IPS-NIHi7 (cell line): Measurements from ENCODE around the gene PROX1.

Experiments
- DNase-seq: peaks from one replicate; pipeline ENCODE4 v3.0.0; 2012; ENCODE audit warnings: mixed read lengths; ENCODE audit errors: extremely low spot score

PROX1 gene

GRCh38 chr1:213999732-214000131, 12.0 kb downstream of the PROX1 start:
- DNase-seq, result no peak

- DNase-seq, result no peak
Observed at GRCh38 chr1:214002060-214002459, 14.3 kb downstream of the PROX1 start.

- no peak for DNase-seq
Observed at GRCh38 chr1:214002472-214002871, 14.7 kb downstream of the PROX1 start.

GRCh38 chr1:214003233-214003632, 15.5 kb downstream of the PROX1 start:
- DNase-seq, result no peak

GRCh38 chr1:214004014-214004413, 16.2 kb downstream of the PROX1 start:
- DNase-seq, result no peak

- DNase-seq, result no peak
Observed at GRCh38 chr1:214004795-214005194, 17.0 kb downstream of the PROX1 start.

- no peak for DNase-seq
Observed at GRCh38 chr1:214005708-214006107, 17.9 kb downstream of the PROX1 start.

- DNase-seq, result no peak
Observed at GRCh38 chr1:214006845-214007244, 19.1 kb downstream of the PROX1 start.

GRCh38 chr1:214008347-214008746, 20.6 kb downstream of the PROX1 start:
- DNase-seq, result no peak

- no peak for DNase-seq
Observed at GRCh38 chr1:214008791-214009422, 21.1 kb downstream of the PROX1 start.

- no peak for DNase-seq
Observed at GRCh38 chr1:214009423-214010196, 21.8 kb downstream of the PROX1 start.

- no peak for DNase-seq
Observed at GRCh38 chr1:214010197-214010573, 22.4 kb downstream of the PROX1 start.

- no peak for DNase-seq
Observed at GRCh38 chr1:214010717-214011116, 22.9 kb downstream of the PROX1 start.

GRCh38 chr1:214012418-214012817, 24.6 kb downstream of the PROX1 start:
- no peak for DNase-seq

GRCh38 chr1:214013614-214014377, 26.0 kb downstream of the PROX1 start:
- no peak for DNase-seq

- DNase-seq, result peak; percentile 20
Observed at GRCh38 chr1:214014730-214015129, 27.0 kb downstream of the PROX1 start.

- no peak for DNase-seq
Observed at GRCh38 chr1:214017191-214017982, 29.6 kb downstream of the PROX1 start.

- no peak for DNase-seq
Observed at GRCh38 chr1:214018386-214019268, 30.9 kb downstream of the PROX1 start.

- no peak for DNase-seq
Observed at GRCh38 chr1:214019499-214019898, 31.7 kb downstream of the PROX1 start.

- DNase-seq, result no peak
Observed at GRCh38 chr1:214021321-214021720, 33.5 kb downstream of the PROX1 start.

GRCh38 chr1:214022229-214022791, 34.5 kb downstream of the PROX1 start:
- DNase-seq, result no peak
